Measurements from ENCODE around the gene STARD13. TPM values are rescaled to one million over a fixed set of nuclear protein-coding genes. Genes with fewer than 3 reads are reported as not detected.

STARD13 gene
- total RNA-seq, 1 experiment from 2014 or later, result 38.7 TPM

DNA sequence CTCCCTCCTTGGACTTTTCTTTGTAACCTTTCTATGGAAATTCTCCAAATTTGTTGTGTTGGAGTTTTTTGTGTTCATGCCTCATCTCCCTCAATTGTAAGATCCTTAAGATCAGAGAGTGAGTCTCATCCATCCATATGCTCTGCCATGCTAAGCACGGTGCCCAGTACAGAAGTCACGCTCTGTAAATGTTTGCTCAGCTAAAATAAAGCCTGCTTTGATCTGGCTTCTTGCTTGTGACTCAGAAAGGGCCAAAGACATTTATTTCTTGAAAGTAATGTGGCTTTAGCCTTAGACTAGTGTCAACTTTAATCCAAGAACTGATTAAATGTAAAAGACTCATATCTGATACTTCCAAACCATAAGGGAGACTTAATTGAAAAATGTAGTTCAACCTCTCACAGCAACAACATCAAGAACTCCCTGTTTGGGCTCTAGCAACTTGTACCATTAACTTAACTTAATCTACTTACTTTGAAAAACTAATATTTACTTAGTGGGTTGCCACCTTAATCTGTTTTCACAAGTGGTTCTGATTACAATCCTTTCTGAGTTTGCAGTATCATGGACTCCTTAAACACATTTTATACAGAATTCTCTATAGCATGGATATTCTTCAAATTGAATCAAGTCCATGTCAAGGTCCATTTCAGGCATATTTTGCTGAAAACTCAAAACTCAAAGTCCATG lies 169.1 kb downstream of the STARD13 start:
- DNase-seq (ENCODE audit: low read depth), result no peak

DNA sequence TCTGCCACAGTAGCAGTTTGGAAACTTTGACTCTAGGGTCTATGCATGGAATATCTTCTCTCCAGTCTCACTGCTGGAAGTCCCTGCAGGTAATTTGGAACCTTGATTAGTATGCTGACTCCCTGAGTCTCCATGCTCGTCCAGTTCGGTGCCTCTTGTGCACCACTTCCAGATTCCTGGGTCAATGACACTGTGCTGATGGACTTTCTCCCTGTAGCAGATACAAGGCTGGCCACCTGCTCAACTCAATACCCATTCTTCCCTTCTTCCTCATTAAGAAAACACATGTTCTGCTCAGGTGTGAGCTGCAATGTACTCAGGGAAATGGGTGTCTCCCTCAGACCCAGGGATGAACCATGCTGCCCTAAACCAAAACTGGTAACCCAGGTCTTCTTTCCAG lies 170.3 kb downstream of the STARD13 start:
- DNase-seq (ENCODE audit: low read depth), result no peak

DNA sequence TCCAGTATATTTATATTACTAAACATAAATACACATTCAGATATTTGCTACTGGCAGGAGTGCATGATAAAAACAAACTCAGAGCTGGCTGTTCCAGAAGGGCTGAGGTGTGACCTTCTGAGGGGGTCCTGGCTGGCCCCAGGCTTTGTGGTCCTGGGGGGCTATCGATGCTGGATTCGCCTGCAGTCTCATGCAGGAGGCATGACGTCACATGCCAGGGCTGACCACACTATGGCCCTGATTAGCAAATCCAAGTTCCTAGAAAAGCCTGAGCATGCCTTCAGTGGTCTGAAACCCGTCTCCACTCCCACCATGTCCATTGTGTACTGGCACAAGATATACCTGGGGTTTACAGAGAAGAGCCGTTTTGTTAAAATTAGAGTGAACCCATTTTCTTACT lies 171.4 kb downstream of the STARD13 start:
- DNase-seq (ENCODE audit: low read depth), result no peak

DNA sequence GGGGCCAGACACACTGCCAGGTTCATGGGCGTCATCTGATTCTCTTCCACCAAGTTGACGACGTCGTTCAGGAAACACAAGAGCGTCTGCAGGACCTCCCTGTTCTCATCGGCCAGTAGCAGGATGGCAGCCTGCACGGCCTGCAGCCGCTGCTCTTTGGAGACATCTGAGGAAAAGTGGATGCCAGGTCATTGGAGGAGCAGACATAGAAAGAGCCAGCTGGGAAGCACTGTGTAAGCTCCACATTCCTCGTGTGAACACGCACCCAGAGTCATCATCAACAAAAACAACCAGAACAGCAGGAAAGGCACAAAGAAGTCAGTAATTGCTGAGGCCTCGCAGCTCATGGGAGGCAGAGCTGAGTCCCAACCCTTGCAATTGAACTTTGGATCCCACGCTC lies 172.8 kb downstream of the STARD13 start:
- DNase-seq (ENCODE audit: low read depth), result peak; percentile 38

DNA sequence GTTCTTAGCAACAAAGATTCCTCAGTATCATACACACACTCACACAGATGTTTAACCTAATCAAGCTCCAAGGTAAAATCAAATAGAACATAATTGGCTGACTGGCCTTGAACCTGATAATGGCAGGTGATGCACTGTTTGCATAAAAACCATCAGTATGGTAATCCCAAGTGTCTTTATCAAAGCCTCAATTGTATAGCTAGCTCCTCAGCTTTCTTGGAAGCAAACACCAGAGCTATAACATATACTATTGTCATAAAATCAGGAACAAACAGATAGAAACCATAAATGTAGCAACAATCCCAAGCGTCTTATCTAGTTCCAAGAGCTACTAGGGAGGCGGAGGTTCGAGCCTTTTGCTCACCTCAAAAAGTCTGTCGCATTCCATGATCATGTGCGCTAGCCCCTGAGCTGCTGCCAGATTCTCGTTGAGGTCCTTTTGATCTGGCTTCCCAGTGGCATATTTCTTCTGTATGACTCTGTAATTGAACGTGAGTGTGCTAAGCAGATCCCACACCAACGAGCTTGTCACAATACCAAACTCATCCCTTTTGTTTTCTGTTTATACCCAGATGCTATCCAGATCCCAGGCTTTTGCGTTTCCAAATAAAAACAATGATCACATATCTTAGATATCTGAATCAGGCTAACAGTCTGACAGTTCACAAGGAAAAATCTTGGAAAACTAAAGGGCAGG lies 174.0 kb downstream of the STARD13 start:
- peak; percentile 41 for DNase-seq (ENCODE audit: low read depth)

DNA sequence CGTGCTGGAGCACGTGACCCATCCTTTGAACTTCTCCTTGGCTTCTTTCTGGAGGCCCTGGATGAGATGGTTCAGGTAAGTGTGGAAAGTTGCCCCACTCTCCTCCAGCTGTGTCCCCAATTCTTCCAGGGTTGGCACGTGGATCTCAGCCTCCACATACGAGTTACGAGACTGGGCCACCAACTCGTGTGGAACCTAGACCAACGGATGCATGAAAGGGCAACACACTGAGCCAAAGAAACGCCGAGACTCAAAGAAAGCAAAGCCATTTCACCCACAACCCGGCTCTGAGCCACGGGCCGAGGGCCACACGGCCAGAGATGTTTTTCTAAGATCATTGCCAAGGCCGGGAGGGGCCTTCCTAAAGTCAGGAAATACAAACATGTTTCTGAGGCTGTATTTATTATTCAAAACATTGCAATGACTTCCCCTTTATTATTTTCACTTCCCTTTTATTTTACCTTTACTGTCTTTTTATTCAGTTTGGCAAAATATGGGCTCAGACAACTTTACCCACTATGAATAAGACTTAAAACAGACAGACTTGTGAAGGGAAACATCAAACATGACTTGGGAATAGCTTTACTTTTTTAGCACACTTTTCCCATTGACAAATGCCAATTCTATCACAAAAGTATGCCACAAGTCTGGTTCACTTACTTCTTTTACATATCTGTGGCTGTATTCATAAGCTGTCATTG lies 174.7 kb downstream of the STARD13 start:
- DNase-seq (ENCODE audit: low read depth), result peak; percentile 34

DNA sequence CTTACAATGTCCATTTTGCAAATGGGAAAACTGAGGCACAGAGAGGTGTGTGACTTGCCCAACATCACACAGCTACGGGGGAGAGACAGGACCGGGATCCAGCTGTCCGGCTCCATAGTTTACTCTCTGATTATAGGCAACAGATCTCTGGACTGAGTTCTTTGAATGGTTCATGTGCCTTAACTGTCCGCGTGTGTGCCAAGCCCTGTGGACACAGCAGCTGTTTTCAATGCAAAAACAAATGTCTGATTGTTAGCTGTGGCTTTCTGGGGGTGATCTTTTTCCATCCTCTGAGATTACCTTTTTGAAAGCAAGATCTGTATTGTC lies 175.2 kb downstream of the STARD13 start:
- no peak for DNase-seq (ENCODE audit: low read depth)

DNA sequence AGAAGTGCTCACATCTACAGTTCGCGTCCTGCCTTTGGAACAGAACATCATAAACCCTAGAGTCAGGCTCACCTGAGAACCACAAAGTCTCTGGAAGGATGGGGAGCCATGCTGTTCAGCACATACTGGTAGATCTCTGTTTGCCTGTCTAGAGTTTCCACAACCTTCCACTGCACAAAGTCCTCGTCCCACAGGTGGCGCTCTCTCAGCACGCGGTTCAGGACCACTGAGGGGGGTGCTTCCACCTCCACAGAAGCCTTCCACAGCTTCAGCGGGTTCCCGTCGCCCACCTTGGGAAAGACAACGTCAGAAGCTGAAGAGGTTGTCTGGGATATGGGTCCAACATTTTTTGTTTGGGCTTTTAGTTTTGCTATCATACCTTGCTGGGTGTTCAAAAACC lies 175.8 kb downstream of the STARD13 start:
- DNase-seq (ENCODE audit: low read depth), result no peak

DNA sequence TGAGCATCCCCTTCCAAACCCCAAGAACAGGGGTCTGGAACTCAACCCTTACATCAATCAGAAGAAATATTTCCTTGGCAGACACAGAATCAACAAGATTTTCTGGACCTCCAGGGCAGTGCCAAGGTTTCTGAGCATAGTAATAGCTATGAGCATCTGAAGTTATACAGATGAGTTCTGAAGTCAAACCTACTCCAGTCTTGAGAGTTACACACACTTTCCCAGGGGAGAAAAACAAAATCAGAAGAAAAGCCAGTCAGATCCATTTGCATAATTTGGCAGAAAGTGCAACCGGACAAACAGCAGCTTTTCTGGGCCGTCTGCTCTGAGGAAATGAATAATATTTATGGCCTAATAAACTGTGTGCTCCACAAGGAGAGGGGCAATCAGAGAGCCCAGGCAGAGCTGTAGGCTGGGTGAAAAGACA lies 176.3 kb downstream of the STARD13 start:
- DNase-seq (ENCODE audit: low read depth), result no peak

DNA sequence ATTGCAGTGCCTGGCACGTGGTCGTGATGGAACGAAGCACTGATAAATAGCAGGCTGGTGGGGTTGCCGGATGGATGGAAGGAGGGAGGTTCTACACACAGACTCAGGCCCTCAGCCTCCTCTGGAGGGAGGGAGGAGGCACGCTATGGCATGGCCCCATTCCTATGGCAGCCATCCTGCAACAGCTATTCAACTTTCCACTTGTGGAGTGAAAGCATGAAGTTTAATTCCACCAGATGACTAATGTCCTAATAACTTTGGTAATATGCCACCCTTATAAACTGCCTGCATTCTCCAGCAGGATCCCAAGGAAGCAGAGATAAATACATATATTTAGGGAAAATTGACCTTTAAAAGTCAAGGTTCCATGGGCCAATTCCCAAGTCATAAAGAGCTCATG lies 176.9 kb downstream of the STARD13 start:
- DNase-seq (ENCODE audit: low read depth), result peak; percentile 53

DNA sequence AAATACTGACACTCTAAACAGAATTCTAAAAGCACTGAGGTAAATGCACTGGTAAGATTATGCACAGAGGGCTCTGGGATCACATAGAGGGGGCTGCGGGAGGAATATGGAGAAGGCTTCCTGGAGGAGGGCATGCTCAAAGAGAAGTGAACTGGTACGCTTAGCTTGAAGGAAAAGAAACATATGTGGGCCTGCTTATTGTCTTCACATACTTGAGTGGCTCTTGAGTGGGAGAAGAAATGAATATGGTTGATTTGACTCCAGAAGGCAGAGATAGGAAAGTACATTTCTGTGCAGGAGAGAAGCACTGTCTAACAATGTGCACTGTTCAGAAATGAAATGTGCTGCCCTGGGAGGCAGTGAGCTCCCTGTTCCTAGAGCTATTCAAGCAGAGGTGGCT lies 178.2 kb downstream of the STARD13 start:
- no peak for DNase-seq (ENCODE audit: low read depth)

DNA sequence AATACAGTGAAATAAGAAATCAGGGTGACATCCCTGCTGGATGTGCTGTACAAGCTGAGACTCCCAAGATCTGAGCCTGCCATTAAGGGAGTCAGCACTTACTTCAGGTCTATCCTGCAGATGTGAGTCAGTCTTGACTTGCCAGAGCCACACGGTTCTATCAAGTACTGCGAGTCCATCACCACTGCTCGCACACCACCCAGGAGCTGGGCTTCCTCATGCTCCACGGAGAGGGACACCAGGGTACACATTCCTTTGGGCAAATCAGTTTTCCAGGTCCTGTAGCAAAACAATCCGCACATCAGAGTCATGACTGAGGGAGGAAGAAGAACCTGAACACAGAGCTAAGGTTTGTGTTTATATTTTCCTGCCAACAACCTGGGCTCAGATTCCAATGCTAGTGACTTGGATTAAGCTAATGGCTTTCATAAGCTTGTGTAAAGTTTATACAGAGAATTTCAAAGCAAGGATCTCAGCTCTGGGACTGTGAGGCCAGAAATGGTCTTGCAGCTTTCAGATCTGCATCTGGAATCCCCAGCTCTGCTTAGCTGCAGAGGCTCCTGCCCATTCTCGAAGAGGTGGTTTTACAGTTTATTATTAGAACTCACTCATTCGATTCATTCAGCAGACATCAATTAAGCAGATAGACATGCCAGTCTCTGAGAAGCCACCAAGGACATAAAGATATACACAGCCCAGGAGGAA lies 178.7 kb downstream of the STARD13 start:
- no peak for DNase-seq (ENCODE audit: low read depth)

DNA sequence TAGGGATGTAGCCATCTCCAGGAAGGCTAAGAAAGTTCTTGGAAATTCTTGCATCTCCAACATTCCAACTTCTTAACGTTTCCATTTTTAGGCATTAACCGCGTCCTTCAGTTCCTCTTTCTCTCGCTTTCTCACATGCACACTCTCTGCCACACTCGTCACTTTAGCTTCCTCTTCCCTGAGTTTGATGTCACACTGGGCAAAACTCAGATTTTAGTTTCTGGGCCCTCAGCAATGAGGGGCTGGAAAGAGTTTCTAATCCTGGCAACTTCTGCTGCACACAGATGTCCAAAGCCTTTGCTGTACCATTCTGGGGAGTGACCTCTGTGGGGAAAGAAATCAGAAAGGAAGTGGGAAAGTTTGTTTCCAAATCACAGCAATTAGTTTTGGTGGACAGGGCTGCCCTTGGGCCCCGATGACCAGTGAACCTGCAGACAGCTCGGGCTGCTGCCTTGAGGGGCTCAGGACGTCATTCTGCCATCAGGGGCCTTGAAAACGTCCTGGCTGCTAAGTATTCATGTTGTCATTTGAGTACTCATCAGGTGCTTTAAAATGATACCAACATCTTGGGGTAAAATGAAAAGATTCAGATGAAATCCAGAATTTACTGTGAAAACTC lies 180.1 kb downstream of the STARD13 start:
- no peak for DNase-seq (ENCODE audit: low read depth)

DNA sequence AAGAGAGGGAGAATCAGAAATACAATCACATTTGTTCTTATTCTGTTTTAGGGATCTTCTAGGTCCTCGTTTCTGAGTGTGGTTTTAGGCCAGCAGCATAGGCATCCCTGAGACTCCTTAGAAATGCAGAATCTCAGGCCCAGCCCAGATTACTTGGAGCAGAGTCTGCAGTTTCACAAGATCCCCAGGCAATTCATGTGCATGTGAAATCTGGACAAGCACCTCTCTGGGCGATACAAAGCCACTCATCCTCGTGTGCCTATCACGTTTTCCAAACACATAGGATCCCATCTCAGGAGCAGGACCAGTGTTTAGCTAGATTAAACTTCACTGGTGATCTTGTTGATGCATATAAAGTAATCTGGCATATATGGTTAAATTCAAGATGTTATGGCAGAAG lies 182.1 kb downstream of the STARD13 start:
- no peak for DNase-seq (ENCODE audit: low read depth)

DNA sequence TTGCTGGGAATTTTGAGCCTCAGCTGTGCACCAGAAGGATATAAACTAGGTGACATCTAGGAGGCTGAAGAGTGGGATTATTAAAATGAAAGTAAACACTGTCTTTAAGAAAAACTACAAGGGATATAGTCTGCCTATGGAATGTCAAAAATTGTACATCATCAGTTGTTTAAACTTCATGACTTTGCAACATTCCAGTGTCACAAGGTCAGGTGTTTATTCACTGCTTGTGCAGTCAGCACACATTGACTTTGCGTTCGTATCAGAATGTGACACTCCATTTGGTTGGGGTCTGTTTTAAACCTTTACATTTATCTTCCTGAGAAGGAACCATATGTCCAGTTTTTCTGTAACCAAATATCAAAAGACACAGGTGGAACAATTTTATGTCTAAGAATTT lies 183.7 kb downstream of the STARD13 start:
- DNase-seq (ENCODE audit: low read depth), result no peak

DNA sequence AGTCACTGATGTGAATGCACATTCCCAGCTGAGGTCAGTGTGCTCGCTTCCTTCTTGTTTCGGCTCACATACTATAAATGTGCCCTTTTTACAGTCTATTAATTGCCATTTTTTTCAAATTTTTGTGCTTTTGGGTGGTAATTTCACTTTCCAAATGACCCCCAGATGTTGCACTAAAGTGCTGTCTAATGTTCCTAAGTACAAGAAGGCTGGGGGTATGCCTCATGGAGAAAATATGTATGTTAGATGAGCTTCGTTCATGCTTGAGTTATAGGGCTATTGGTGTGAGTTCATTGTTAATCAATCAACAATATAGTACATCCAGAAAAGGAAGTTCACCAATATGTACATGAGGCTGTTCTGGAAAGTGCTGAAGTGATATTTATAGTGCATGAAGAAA lies 184.7 kb downstream of the STARD13 start:
- no peak for DNase-seq (ENCODE audit: low read depth)

DNA sequence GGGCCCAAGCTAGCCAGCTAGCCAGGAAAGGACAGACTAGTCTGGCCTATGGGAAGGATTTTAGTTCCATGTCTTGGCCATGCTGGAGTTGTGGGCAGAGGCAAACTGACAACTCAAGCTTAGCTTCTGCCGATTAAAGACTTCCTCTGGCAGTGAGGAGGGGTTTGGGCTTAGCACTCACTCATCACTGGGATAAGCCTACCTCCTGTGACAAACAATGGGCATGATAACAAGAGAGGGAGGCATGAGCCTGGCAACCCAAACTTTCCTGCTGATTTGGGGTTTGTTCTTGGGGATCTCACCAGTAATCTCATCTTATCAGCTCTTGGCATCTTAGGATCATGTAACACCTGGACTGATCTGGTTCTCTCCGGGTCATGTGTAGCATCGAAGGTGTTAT lies 185.7 kb downstream of the STARD13 start:
- no peak for DNase-seq (ENCODE audit: low read depth)

DNA sequence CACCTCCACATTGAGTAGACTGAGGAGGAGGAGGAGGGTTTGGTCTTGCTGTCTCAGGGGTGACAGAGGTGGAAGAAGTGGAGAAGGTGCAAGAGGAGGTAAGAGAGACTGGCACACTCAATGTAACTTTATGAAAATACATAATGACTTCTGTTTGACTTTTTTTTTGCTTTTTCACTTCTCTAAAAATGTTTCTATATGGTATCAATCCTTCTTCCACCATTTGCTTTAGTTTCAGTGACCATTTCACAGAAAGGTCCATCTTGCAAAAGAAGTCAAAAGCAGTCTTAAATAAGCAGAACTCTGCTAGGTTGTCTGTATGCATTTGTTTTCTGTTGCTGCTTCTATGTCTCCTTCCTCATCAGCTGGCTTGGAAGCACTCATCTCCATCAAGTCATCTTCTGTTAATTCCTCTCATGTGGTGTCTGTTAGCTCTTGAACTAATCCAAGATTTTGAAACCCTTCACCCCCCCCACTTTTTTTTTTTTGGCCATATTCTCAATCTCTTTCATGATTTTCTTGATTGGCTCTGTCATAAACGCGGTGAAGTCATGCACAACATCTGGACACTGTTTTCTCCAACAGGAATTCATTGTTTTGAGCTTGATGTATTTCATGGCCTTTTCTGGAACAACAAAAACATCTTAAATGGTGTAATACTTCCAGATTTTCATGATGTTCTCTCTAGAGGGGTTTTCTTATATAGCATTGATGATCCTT lies 188.5 kb downstream of the STARD13 start:
- no peak for DNase-seq (ENCODE audit: low read depth)

DNA sequence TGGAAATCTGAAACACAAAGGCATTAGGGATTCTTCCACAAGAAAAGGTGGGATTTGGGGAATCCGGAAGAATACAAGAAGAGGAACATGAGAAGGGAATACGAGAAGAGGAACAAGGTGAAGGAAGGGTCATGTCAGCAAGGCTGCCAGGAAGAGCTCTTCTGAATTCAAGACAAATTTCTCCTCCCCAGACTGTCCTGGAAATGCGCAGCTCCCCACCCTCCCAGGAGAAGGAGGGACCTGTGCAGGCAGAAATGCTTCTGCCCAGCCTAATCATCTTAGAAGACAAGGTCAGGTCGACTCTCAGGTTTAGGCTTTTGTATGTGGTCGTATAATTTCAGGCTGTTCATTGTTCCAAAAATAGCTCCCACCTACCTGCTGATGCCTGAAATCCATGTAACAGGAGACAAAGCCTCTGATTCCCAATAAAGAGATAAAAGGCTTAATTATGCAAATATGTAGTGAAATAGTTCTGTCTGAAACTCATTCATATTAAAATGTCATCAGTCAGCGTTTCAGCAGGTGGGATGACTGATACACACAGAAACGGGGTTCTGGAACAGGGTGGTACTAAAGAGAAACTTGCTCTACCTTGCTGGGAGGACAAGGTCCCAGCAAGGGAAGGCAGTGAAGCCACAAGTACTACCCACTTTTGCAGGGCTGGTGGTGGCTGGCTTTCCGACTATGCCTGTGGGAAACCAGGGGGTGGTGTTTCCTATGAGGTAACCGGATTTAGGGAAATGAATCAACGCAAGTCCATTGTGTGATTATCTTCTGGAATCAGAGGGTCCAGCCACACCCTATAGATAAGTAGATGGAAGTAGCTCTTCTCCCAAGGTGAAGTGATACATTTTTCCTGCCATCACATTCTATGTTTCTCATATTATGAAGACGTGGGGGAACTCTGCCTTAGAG lies 193.2 kb downstream of the STARD13 start:
- no peak for DNase-seq (ENCODE audit: low read depth)

DNA sequence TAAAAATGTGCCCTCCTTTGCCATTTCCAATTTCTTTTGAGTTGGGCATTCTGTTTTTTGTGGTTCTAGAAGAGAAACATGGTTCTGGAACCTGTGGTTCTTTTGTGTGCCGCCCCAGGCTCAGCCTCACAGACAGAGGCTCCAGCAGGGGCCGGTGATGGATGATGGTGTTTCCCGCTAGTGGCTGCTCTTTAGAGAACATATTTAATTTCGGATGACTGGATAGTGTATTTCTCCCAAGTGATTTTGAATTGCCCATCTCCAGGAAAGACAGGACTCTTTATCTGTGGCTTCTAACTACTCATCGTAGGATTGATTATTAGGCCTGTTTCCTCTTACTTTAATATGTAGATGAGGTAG lies 194.2 kb downstream of the STARD13 start:
- no peak for DNase-seq (ENCODE audit: low read depth)
